GM19035 (cell line): ENCODE results near the gene ARHGEF11.

Experiments used
- ATAC-seq: cut with Tn5 transposase; IDR thresholded peaks from one replicate; pipeline ENCODE4 v1.9.1; 2021; ENCODE audit not compliant: unreplicated experiment

ARHGEF11 gene

GRCh38 chr1:156912861-156913808 lies 132.4 kb downstream of the ARHGEF11 start:
- ATAC-seq = no peak

- ATAC-seq = no peak
Observed at GRCh38 chr1:156912310-156912709, 133.2 kb downstream of the ARHGEF11 start.

GRCh38 chr1:156911577-156912298 lies 133.8 kb downstream of the ARHGEF11 start:
- no peak for ATAC-seq

- no peak for ATAC-seq
Observed at GRCh38 chr1:156910309-156910782, 135.2 kb downstream of the ARHGEF11 start.

GRCh38 chr1:156909671-156910070 lies 135.9 kb downstream of the ARHGEF11 start:
- no peak for ATAC-seq

- no peak for ATAC-seq
Observed at GRCh38 chr1:156908955-156909354, 136.6 kb downstream of the ARHGEF11 start.

GRCh38 chr1:156908541-156908940 lies 137.0 kb downstream of the ARHGEF11 start:
- ATAC-seq = no peak

GRCh38 chr1:156906206-156906906 lies 139.2 kb downstream of the ARHGEF11 start:
- no peak for ATAC-seq

- no peak for ATAC-seq
Observed at GRCh38 chr1:156905651-156906050, 139.9 kb downstream of the ARHGEF11 start.

GRCh38 chr1:156905176-156905575 lies 140.4 kb downstream of the ARHGEF11 start:
- ATAC-seq = no peak

GRCh38 chr1:156904187-156904959 lies 141.2 kb downstream of the ARHGEF11 start:
- no peak for ATAC-seq

- no peak for ATAC-seq
Observed at GRCh38 chr1:156903328-156904091, 142.0 kb downstream of the ARHGEF11 start.

GRCh38 chr1:156901966-156902915 lies 143.3 kb downstream of the ARHGEF11 start:
- ATAC-seq = no peak

- ATAC-seq = no peak
Observed at GRCh38 chr1:156901590-156901900, 144.0 kb downstream of the ARHGEF11 start.

- no peak for ATAC-seq
Observed at GRCh38 chr1:156900896-156901589, 144.5 kb downstream of the ARHGEF11 start.

GRCh38 chr1:156899956-156900718 lies 145.4 kb downstream of the ARHGEF11 start:
- no peak for ATAC-seq

GRCh38 chr1:156898971-156899664 lies 146.4 kb downstream of the ARHGEF11 start:
- no peak for ATAC-seq
